ENCODE results near the gene PHPT1. TPM values are rescaled to one million over a fixed set of nuclear protein-coding genes. Genes with fewer than 3 reads are reported as not detected.
"Not testable (repeated sequence)": the region's sequence is repeated elsewhere in the genome, so short reads cannot be mapped to it uniquely, and the experiment has no call there.

PHPT1 gene
- total RNA-seq, 4 donors from 2014 or later, result 42.6 to 71.0 (median 66.7) TPM

DNA sequence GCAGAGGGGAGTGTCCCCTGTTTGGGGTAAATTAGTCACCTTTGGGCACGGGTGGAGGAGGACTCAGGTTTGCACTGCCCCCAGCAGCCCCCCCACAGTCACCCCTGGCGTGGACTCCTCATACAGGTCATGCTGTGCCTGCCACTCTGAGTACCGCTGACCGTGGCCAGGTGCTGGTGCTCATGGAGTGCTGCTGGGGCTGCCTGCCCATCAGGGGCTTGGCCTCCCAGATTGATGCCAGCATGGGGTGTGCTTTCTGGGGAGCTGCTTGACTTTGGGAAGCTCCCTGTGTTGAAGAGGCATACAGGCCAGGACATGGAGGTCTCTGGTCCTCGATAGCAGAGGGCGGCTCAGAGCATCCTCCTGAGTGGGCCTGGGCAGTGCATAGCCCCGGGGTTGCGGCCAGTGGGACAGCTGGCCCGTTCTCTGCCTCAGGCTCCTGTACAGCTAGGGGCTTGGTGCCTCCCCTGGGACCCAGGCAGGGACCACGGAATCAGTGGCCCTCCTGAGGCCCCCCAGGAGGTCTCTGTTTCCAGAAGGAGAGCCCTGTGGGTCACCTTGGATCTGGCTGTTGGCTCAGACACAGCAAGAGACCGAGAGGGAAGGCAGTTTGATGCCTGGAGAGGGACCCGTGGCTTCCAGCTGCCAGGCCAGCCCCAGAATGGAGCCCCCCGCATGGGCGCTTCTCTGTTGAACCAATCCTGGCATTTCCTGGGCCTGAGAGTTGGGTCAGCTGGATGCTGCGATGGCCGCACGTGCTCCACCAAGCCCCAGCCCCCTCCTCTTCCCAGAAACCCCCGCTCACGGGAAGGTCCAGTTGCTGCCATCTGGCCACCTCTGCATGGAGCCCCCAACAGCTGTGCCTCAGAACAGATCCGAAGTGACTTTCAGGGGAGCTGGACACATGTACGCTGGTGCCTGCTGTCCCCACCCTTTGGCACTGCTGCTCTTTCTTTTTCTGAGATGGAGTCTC, 13.0 kb upstream of the PHPT1 start:
- peaks cover 0 to 15% (median 8%) of the 10 kb centered on the region in 4 donors for H3K4me1 ChIP-seq
- TF ChIP-seq, protein P1, sequence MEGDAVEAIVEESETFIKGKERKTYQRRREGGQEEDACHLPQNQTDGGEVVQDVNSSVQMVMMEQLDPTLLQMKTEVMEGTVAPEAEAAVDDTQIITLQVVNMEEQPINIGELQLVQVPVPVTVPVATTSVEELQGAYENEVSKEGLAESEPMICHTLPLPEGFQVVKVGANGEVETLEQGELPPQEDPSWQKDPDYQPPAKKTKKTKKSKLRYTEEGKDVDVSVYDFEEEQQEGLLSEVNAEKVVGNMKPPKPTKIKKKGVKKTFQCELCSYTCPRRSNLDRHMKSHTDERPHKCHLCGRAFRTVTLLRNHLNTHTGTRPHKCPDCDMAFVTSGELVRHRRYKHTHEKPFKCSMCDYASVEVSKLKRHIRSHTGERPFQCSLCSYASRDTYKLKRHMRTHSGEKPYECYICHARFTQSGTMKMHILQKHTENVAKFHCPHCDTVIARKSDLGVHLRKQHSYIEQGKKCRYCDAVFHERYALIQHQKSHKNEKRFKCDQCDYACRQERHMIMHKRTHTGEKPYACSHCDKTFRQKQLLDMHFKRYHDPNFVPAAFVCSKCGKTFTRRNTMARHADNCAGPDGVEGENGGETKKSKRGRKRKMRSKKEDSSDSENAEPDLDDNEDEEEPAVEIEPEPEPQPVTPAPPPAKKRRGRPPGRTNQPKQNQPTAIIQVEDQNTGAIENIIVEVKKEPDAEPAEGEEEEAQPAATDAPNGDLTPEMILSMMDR (IDR thresholded peaks at IDR 0.05), result no peak
- no peak for TF ChIP-seq POLR2A (IDR thresholded peaks at IDR 0.05)
- TF ChIP-seq EP300 (IDR thresholded peaks at IDR 0.05), result no peak
- H3K27me3 ChIP-seq, result no peaks in the 10 kb centered on the region
- WGBS, 2 donors, result 85 to 98% methylated on average over 13 to 15 of the region's 21 CpGs
- DNase-seq (ENCODE audit: low spot score in 2 of 2), result no peak
- H3K9me3 ChIP-seq, result no peaks in the 10 kb centered on the region
- peaks cover 0 to 85% (median 0%) of the 10 kb centered on the region in 3 donors for H3K36me3 ChIP-seq
- no peak overlapping the region for H3K4me3 ChIP-seq
- H3K27ac ChIP-seq, result no peak overlapping the region

DNA sequence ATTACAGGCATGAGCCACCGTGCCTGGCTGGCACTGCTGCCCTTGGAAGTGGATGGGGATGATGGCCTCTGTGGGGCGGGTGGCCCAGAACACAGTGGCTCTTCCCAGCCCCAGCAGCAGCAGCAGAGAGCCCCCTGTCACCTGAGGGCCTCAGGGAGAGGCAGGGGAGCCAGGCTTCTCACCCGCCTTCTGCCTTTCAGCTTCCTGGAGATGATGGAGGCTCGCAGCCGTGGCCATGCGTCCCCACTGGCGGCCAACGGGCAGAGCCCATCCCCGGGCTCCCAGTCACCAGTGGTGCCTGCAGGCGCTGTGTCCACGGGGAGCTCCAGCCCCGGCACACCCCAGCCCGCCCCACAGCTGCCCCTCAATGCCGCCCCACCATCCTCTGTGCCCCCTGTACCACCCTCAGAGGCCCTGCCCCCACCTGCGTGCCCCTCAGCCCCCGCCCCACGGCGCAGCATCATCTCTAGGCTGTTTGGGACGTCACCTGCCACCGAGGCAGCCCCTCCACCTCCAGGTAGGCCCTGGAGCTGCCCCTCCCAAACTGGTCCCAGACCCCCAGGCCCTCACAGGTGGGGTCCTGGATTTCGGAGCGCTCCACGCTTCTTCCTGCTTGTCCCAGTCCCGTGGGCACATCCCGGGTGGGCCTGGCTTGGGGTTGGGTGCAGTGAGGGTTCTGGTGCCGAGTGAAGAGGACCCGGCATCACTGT, 11.9 kb upstream of the PHPT1 start:
- Histone ChIP-seq H3K4me3 (no peak overlapping the region), H3K4me1 (peaks cover 0 to 26% (median 19%) of the 10 kb centered on the region in 4 donors), H3K36me3 (peaks cover 0 to 75% (median 0%) of the 10 kb centered on the region in 3 donors), H3K27ac (no peak overlapping the region), H3K27me3 (no peaks in the 10 kb centered on the region), H3K9me3 (no peaks in the 10 kb centered on the region)
- TF ChIP-seq EP300 (IDR thresholded peaks at IDR 0.05) (no peak), POLR2A (IDR thresholded peaks at IDR 0.05) (no peak)
- TF ChIP-seq, protein P1 (IDR thresholded peaks at IDR 0.05), result no peak
- whole genome bisulfite sequencing, 2 donors, result 92 to 93% methylated on average over 21 to 26 of the region's 27 CpGs
- DNase-seq (ENCODE audit: low spot score in 2 of 2), result no peak

DNA sequence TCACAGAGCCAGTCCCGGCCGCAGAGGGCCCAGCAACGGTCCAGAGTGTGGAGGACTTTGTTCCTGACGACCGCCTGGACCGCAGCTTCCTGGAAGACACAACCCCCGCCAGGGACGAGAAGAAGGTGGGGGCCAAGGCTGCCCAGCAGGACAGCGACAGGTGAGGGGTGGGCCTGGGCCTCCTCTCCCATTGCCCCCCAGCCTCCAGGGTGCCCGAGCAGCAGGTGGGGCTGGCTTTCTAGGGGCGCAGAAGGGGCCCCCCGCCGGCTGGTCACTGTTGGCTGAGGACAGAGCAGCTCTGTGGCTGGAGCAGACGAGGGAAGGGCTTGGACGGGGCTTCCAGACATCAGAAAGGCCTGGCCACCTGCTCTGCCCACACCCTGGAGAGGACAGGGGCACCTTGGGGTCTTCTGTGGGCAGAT, 11.3 kb upstream of the PHPT1 start:
- Histone ChIP-seq H3K4me1 (peaks cover 0 to 31% (median 24%) of the 10 kb centered on the region in 4 donors), H3K36me3 (peaks cover 0 to 69% (median 0%) of the 10 kb centered on the region in 3 donors)
- not testable (repeated sequence) for H3K4me3 ChIP-seq; DNase-seq (ENCODE audit: low spot score in 2 of 2); H3K9me3 ChIP-seq; H3K27ac ChIP-seq; H3K27me3 ChIP-seq
- 84 to 93% methylated on average over 8 to 13 of the region's 15 CpGs for WGBS, 2 donors

DNA sequence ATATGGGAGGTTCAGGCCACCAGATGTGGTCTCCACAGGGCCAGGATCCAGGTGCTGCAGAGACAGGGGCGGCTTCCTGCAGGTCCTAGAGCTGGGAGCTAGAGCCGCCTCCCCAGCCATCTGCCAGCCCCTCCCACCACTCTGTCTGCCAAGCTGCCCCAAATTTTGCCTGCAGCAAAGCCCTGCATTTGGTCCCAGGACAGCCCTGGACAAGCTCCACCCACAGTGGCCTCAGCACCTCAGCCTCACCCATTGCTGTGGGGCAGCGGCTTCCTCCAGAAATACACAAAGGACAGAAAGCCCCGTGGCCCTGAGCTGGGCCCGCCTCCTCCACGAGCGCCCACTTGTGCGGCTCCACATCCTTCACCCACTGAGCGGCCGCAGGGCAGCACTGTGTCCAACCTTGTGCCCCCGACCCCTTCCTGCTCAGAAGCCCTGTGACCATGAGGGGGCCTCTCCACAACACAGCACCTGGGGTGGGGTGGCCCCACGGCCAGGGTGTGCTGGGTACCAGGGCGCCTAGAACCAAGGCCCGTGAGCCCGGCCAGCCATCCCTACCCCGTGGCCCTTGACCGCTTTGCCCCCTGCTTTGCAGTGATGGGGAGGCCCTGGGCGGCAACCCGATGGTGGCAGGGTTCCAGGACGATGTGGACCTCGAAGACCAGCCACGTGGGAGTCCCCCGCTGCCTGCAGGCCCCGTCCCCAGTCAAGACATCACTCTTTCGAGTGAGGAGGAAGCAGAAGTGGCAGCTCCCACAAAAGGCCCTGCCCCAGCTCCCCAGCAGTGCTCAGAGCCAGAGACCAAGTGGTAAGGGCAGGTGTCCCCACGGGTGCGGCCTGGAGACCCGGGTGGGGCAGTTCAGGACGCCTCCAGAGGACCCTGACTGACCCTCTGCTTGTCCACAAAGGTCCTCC, 10.6 kb upstream of the PHPT1 start:
- Histone ChIP-seq H3K27ac (no peak overlapping the region), H3K4me1 (peaks cover 0 to 38% (median 31%) of the 10 kb centered on the region in 4 donors), H3K9me3 (no peaks in the 10 kb centered on the region), H3K36me3 (peaks cover 0 to 67% (median 0%) of the 10 kb centered on the region in 3 donors), H3K4me3 (no peak overlapping the region), H3K27me3 (peaks cover 0 to 7% of the 10 kb centered on the region in 2 donors)
- no peak for TF ChIP-seq EP300 (IDR thresholded peaks at IDR 0.05)
- TF ChIP-seq POLR2A (IDR thresholded peaks at IDR 0.05), result no peak
- TF ChIP-seq, protein P1 (IDR thresholded peaks at IDR 0.05), result no peak
- DNase-seq (ENCODE audit: low spot score in 2 of 2), result no peak
- WGBS, 2 donors, result 77 to 83% methylated on average over 26 to 28 of the region's 29 CpGs
